Activated T-cell treated with anti-CD3 and anti-CD28 coated beads, Interleukin-2, amount 50 U/mL, for 72 hours (primary cell): Measurements from ENCODE around the gene APP. TPM values are rescaled to one million over a fixed set of nuclear protein-coding genes. Genes with fewer than 3 reads are reported as not detected.

Experiments
- ATAC-seq, 2 donors: fragments of 150-1000 bp; cut with Tn5 transposase; replicated peaks in 1 of 2; 2 replicates each; pipeline ENCODE4 v1.10.0; 2021; ENCODE audit warnings: moderate library complexity in 2 of 2, mild to moderate bottlenecking in 1 of 2
- DNase-seq, 2 donors: peaks; one replicate each; pipeline ENCODE4 v3.0.0; 2021 to 2022; ENCODE audit warnings: mixed read lengths in 1 of 2
- H3K27ac Mint-ChIP-seq: one replicate; pipeline ENCODE4 v1.8.0; 2022; ENCODE audit warnings: mild to moderate bottlenecking, moderate library complexity, mixed read lengths
- H3K27me3 Mint-ChIP-seq: one replicate; pipeline ENCODE4 v1.8.0; 2022; ENCODE audit warnings: low read depth, mixed read lengths
- H3K36me3 Mint-ChIP-seq, 2 donors: one replicate each; pipeline ENCODE4 v1.8.0; 2022; ENCODE audit warnings: mixed read lengths in 2 of 2, mild to moderate bottlenecking in 1 of 2; ENCODE audit not compliant: insufficient read depth in 2 of 2
- H3K4me1 Mint-ChIP-seq: one replicate; pipeline ENCODE4 v1.8.0; 2022; ENCODE audit warnings: low read depth, mixed read lengths
- H3K4me3 Mint-ChIP-seq, 2 donors: one replicate each; pipeline ENCODE4 v1.8.0; 2022; ENCODE audit warnings: mild to moderate bottlenecking in 2 of 2, mixed read lengths in 2 of 2, moderate library complexity in 2 of 2
- H3K9me3 Mint-ChIP-seq, 2 donors: one replicate each; pipeline ENCODE4 v1.8.0; 2022; ENCODE audit warnings: mixed read lengths in 2 of 2
- total RNA-seq, 2 donors: library from RNA; stranded (reverse); gene quantifications; one replicate each; pipeline ENCODE4 v1.2.3, GENCODE V29; 2022

APP gene
- total RNA-seq, 2 donors from 2014 or later: 37.2 to 45.0 TPM

GRCh38 chr21:25955646-25956045 lies 214.9 kb downstream of the APP start:
- Mint-ChIP-seq H3K4me3 (no peak overlapping the region), H3K27ac (no peak overlapping the region), H3K36me3 (peaks cover 0 to 5% of the 10 kb centered on the region in 2 donors), H3K4me1 (no peaks in the 10 kb centered on the region), H3K9me3 (no peaks in the 10 kb centered on the region), H3K27me3 (no peaks in the 10 kb centered on the region)
- ATAC-seq: no peak
- no peak for DNase-seq

- ATAC-seq: no peak
These were observed 216.9 kb downstream of the APP start for GRCh38 chr21:25953659-25954058.

DNA sequence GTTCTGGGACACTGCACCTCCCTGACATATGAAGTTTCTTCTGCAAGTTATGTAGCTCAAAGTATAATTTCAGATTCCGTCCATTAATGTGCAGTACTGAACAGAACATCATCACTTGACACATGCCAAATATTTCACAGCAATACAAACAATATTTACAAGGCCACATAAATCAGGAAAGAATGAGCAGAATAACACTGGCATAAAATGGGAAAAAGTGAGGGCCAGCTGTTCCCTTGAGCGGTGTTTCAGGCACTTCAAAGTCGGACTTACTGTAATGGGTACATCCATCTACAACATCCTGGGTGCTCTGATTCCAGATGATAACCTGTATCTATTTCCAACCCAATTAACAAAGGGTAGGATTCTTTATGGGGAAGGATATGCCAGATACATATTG lies 217.4 kb downstream of the APP start:
- Mint-ChIP-seq H3K27me3 (no peaks in the 10 kb centered on the region), H3K4me3 (no peak overlapping the region), H3K36me3 (peaks cover 0 to 3% of the 10 kb centered on the region in 2 donors), H3K9me3 (no peaks in the 10 kb centered on the region), H3K27ac (no peak overlapping the region), H3K4me1 (no peaks in the 10 kb centered on the region)
- DNase-seq: no peak
- no peak for ATAC-seq

More at GRCh38 chr21:25953659-25954058, 216.9 kb downstream of the APP start:
- DNase-seq: no peak
- no peak overlapping the region for H3K4me3 Mint-ChIP-seq
- H3K36me3 Mint-ChIP-seq: peaks cover 0 to 3% of the 10 kb centered on the region in 2 donors
- no peak overlapping the region for H3K27ac Mint-ChIP-seq
- no peaks in the 10 kb centered on the region for H3K4me1 Mint-ChIP-seq
- H3K27me3 Mint-ChIP-seq: no peaks in the 10 kb centered on the region
- H3K9me3 Mint-ChIP-seq: no peaks in the 10 kb centered on the region

DNA sequence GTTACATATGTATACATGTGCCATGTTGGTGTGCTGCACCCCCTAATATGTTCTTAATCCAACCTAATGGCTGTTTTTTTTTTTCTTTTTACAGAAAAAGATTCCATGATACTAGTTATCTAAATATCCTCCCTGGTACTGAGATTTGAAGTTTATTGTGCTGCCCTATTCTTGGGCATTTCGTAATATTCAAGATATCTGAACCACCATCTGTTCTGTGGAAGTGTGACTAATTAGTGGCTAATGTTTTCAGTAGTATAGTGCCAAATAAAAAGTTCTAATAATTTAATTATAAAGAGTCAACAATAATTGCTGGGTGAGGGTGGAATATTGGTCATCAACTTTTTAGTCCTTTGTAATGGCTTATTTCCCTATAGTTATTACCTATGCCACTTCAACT lies 218.3 kb downstream of the APP start:
- Mint-ChIP-seq H3K4me1 (no peaks in the 10 kb centered on the region), H3K27ac (no peak overlapping the region), H3K9me3 (no peaks in the 10 kb centered on the region), H3K4me3 (no peak overlapping the region), H3K27me3 (no peaks in the 10 kb centered on the region), H3K36me3 (peaks cover 0 to 3% of the 10 kb centered on the region in 2 donors)
- DNase-seq (no peak), ATAC-seq (no peak)

DNA sequence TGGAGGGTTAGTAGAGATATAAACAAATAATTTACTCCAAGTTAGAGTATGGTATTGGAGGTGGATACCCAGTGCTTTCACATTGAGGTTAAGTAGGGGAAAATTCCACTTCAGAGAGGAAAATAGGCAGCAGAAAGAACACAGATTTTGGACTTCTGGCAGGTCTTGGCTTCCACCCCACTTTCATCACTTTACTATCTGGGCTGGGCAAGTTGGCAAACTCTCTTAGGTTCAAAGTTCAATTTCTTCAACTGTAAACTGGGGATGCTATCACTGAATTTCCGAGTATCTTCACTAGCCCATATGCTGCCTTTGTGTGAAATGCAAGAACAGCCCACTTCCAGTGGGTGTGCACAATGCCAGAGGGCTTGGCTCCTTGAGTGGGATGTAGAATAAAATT lies 220.9 kb downstream of the APP start:
- H3K36me3 Mint-ChIP-seq: peaks cover 0 to 3% of the 10 kb centered on the region in 2 donors
- no peaks in the 10 kb centered on the region for H3K4me1 Mint-ChIP-seq
- DNase-seq: no peak
- no peaks in the 10 kb centered on the region for H3K27me3 Mint-ChIP-seq
- H3K4me3 Mint-ChIP-seq: no peak overlapping the region
- no peaks in the 10 kb centered on the region for H3K9me3 Mint-ChIP-seq
- ATAC-seq: no peak
- no peak overlapping the region for H3K27ac Mint-ChIP-seq

GRCh38 chr21:25944672-25945213 lies 225.8 kb downstream of the APP start:
- ATAC-seq (no peak), DNase-seq (no peak)
- Mint-ChIP-seq H3K9me3 (no peaks in the 10 kb centered on the region), H3K4me1 (no peaks in the 10 kb centered on the region), H3K27ac (no peak overlapping the region), H3K36me3 (no peaks in the 10 kb centered on the region), H3K4me3 (no peak overlapping the region), H3K27me3 (no peaks in the 10 kb centered on the region)

GRCh38 chr21:25944082-25944481 lies 226.5 kb downstream of the APP start:
- H3K27me3 Mint-ChIP-seq: no peaks in the 10 kb centered on the region
- ATAC-seq: no peak
- DNase-seq: no peak
- H3K9me3 Mint-ChIP-seq: no peaks in the 10 kb centered on the region
- H3K4me1 Mint-ChIP-seq: no peaks in the 10 kb centered on the region
- no peak overlapping the region for H3K27ac Mint-ChIP-seq
- H3K4me3 Mint-ChIP-seq: no peak overlapping the region
- H3K36me3 Mint-ChIP-seq: no peaks in the 10 kb centered on the region

DNA sequence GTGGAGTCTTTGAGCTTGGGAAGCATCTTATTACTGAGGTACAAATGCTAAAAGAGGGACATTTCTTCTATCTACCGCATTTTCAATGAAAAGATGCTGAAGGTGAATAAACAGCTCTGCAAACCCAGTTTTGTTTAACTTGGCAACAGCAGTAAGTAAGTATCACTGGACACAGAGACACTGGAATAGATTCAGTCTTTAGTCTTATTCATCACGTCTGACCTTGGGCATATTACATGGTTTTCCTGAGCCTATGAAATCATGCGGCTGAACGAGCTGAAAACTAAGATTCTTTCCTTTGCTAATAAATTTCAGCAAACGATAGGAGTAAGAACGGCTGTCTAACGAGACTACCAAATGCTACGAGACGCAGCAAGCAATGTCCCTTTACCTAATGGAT lies 228.4 kb downstream of the APP start:
- no peaks in the 10 kb centered on the region for H3K9me3 Mint-ChIP-seq
- no peaks in the 10 kb centered on the region for H3K36me3 Mint-ChIP-seq
- H3K4me1 Mint-ChIP-seq: no peaks in the 10 kb centered on the region
- ATAC-seq: no peak
- DNase-seq: no peak
- H3K4me3 Mint-ChIP-seq: no peak overlapping the region
- H3K27ac Mint-ChIP-seq: no peak overlapping the region
- H3K27me3 Mint-ChIP-seq: no peaks in the 10 kb centered on the region

DNA sequence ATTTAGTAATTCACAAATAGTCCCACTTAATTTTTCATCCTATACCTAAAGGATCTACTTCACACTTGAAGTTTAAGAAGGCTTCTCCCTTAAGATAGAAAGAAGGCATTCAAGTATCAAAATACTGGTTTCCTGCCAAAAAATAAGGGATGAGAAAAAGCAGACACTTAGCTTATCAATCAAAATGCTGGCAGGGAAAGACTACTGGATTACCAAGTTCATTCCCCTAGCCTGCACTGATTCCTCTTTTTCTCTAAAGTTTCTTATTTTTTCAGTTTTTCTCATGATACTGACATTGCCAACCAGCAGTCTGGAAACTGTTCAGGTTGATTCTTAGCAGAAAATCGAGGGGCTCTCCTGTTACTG lies 231.2 kb downstream of the APP start:
- Mint-ChIP-seq H3K4me1 (peaks cover 14% of the 10 kb centered on the region), H3K27me3 (no peaks in the 10 kb centered on the region), H3K9me3 (no peaks in the 10 kb centered on the region), H3K36me3 (no peaks in the 10 kb centered on the region), H3K4me3 (no peak overlapping the region), H3K27ac (no peak overlapping the region)
- DNase-seq (no peak), ATAC-seq (no peak)

DNA sequence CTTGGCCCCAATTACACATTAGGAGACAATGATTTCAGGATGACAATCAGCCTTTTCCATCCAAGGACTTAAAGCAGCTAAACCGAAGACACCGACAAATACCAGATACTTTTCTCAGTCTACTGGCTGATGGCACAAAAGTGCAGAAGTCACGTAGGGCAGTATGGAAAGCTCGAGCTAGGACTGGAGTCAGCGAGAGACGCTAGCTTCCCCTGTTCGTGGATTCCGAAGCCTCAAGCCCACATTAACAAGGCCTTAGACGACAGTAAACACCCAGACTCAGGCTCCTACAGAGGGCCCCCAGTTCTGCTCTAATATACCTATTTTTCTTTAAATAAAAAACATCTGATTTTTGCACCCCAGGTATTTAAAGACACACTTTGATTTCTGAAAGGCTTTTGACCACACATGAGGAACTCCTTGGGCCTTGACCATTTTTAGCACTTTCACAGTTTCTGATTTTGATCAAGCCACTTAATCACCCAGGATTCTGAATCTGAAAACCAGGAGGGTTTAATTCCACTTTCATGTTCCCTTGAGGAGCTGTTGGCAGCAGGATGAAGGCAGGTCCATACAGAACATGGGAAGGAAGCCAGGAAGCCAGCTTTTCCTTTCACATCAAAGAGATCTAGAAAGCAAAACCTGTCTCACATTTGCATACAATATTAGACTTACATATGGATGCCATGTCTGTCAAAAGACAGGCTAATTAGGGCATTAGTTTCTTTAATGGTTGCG lies 231.7 kb downstream of the APP start:
- Mint-ChIP-seq H3K27ac (no peak overlapping the region), H3K4me1 (peaks cover 14% of the 10 kb centered on the region), H3K4me3 (no peak overlapping the region), H3K36me3 (peaks cover 0 to under 1% of the 10 kb centered on the region in 2 donors), H3K27me3 (no peaks in the 10 kb centered on the region), H3K9me3 (no peaks in the 10 kb centered on the region)
- ATAC-seq (no peak), DNase-seq (no peak)

GRCh38 chr21:25936776-25937175 lies 233.8 kb downstream of the APP start:
- H3K36me3 Mint-ChIP-seq: peaks cover 0 to 1% of the 10 kb centered on the region in 2 donors
- no peak overlapping the region for H3K4me3 Mint-ChIP-seq
- H3K4me1 Mint-ChIP-seq: peaks cover 14% of the 10 kb centered on the region
- no peaks in the 10 kb centered on the region for H3K9me3 Mint-ChIP-seq
- H3K27me3 Mint-ChIP-seq: no peaks in the 10 kb centered on the region
- DNase-seq (no peak), ATAC-seq (no peak)
- H3K27ac Mint-ChIP-seq: peak overlapping the region; percentile 50

DNA sequence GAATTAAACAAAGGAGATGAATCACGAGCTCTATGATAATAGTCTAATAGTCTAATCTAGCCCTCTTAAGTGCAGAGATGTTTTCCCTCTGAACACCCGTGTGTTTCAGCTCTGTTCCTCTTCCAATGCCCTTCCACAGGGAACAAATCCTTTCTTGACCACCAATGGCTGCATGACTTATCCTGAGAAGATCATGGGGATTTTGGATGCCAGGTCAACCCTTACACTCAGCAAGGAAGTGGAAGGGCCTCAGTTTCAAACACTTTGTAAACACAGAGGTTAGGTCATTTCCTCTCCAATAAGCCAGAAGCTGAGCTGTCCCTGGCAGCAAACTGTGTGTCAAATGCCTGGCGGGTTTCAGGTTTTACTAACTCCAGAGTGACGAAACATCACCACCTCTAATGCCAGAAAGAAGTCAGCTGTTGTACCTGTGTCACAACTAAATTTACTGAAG lies 235.8 kb downstream of the APP start:
- DNase-seq (peak; percentile 41 to 56), ATAC-seq (peak; percentile 92 to 97)
- H3K36me3 Mint-ChIP-seq: peaks cover 0 to 6% of the 10 kb centered on the region in 2 donors
- no peaks in the 10 kb centered on the region for H3K27me3 Mint-ChIP-seq
- no peak overlapping the region for H3K4me3 Mint-ChIP-seq
- H3K27ac Mint-ChIP-seq: peak overlapping the region; percentile 56
- H3K4me1 Mint-ChIP-seq: peaks cover 14% of the 10 kb centered on the region
- no peaks in the 10 kb centered on the region for H3K9me3 Mint-ChIP-seq

DNA sequence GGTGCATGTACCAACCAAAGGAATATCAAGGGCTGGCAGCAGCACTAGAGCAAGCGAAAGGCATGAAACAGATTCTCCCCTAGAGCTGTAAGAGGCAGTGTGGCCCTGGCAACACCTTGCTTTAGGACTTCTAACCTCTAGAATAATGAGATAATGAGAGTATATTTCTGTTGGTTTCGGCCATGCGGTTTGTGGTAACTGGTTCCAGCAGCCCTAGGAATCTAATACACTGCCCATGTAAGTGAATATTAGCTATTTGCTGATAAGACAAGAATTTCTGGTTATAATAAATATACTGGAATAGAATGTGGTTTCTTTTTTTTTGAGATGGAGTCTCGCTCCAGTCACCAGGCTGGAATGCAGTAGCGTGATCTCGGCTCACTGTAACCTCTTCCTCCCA lies 236.4 kb downstream of the APP start:
- Mint-ChIP-seq H3K9me3 (no peaks in the 10 kb centered on the region), H3K4me1 (peaks cover 14% of the 10 kb centered on the region), H3K27ac (no peak overlapping the region), H3K27me3 (no peaks in the 10 kb centered on the region), H3K36me3 (peaks cover 0 to 6% of the 10 kb centered on the region in 2 donors), H3K4me3 (no peak overlapping the region)
- no peak for DNase-seq
- no peak for ATAC-seq

- ATAC-seq (no peak), DNase-seq (no peak)
- Mint-ChIP-seq H3K27ac (no peak overlapping the region), H3K36me3 (peaks cover 0 to 6% of the 10 kb centered on the region in 2 donors), H3K9me3 (no peaks in the 10 kb centered on the region), H3K4me1 (peaks cover 14% of the 10 kb centered on the region), H3K4me3 (no peak overlapping the region), H3K27me3 (no peaks in the 10 kb centered on the region)
These were observed 238.8 kb downstream of the APP start for GRCh38 chr21:25931765-25932164.
